Common myeloid progenitor, CD34-positive (primary cell): Measurements from ENCODE around the gene F5.

Experiments
- CTCF ChIA-PET: fragments of 350-600 bp; sonication (Branson Sonifier 250); formaldehyde crosslinking; loops from one replicate; lab custom pipeline; 2021; ENCODE audit warnings: antibody characterized with exemption; lab: Charles Lee
- POLR2A ChIA-PET: fragments of 350-600 bp; sonication (Branson Sonifier 250); formaldehyde crosslinking; loops from one replicate; lab custom pipeline; 2021; ENCODE audit warnings: antibody characterized with exemption; lab: Charles Lee
- DNase-seq, 3 donors: peaks; one replicate each; pipeline versions ENCODE4 v3.0.0 to v3.0.0-alpha.2; 2013
- H3K27ac ChIP-seq, 2 experiments: 1 replicate in 1 of 2; 2 replicates in 1 of 2; pipeline ENCODE4 v1.7.0; 2013; ENCODE audit warnings: inconsistent platforms in 2 of 2, low read length in 2 of 2, mild to moderate bottlenecking in 2 of 2, low read depth in 1 of 2, moderate library complexity in 1 of 2; ENCODE audit not compliant: severe bottlenecking in 2 of 2, insufficient read depth in 1 of 2, poor library complexity in 1 of 2
- H3K27me3 ChIP-seq, 5 experiments: replicated peaks in 2 of 5; 1 replicate in 3 of 5; 2 replicates in 2 of 5; pipeline versions ENCODE4 v1.6.1 to v1.7.0; 2013; ENCODE audit warnings: low read length in 4 of 5, mild to moderate bottlenecking in 2 of 5, moderate library complexity in 2 of 5, inconsistent platforms in 1 of 5; ENCODE audit not compliant: insufficient read depth in 5 of 5, control insufficient read depth in 4 of 5
- H3K36me3 ChIP-seq, 4 experiments: 1 replicate in 2 of 4; 2 replicates in 2 of 4; pipeline versions ENCODE4 v1.6.1 to v1.7.0; 2013; ENCODE audit warnings: low read length in 3 of 4, control low read depth in 1 of 4, mild to moderate bottlenecking in 1 of 4; ENCODE audit not compliant: control insufficient read depth in 4 of 4, insufficient read depth in 4 of 4
- H3K4me1 ChIP-seq, 4 experiments: 1 replicate in 3 of 4; 2 replicates in 1 of 4; pipeline versions ENCODE4 v1.6.1 to v1.7.1; 2013; ENCODE audit warnings: low read length in 3 of 4, mild to moderate bottlenecking in 3 of 4, control low read depth in 1 of 4, inconsistent platforms in 1 of 4, moderate library complexity in 1 of 4; ENCODE audit not compliant: control insufficient read depth in 4 of 4, insufficient read depth in 4 of 4; ENCODE audit errors: control extremely low read depth in 1 of 4
- H3K4me3 ChIP-seq, 7 experiments: 1 replicate in 4 of 7; 2 replicates in 3 of 7; pipeline versions ENCODE4 v1.5.1 to v1.7.0; 2013; ENCODE audit warnings: mild to moderate bottlenecking in 7 of 7, low read length in 6 of 7, moderate library complexity in 6 of 7, inconsistent platforms in 2 of 7, low read depth in 2 of 7, control low read depth in 1 of 7; ENCODE audit not compliant: insufficient read depth in 4 of 7, control insufficient read depth in 1 of 7; ENCODE audit errors: extremely low read depth in 1 of 7
- H3K9me3 ChIP-seq, 5 experiments: 1 replicate in 4 of 5; 2 replicates in 1 of 5; pipeline versions ENCODE4 v1.6.1 to v1.7.1; 2013; ENCODE audit warnings: low read length in 4 of 5, mild to moderate bottlenecking in 2 of 5, inconsistent platforms in 1 of 5, low read depth in 1 of 5, moderate library complexity in 1 of 5; ENCODE audit not compliant: control insufficient read depth in 4 of 5, insufficient read depth in 2 of 5; ENCODE audit errors: control extremely low read depth in 1 of 5
- WGBS: methylation state at CpG from one replicate; pipeline ENCODE4 v1.1.5; 2013; ENCODE audit not compliant: insufficient coverage; 5-methylcytosine and 5-hydroxymethylcytosine counted together

Gene F5

DNA sequence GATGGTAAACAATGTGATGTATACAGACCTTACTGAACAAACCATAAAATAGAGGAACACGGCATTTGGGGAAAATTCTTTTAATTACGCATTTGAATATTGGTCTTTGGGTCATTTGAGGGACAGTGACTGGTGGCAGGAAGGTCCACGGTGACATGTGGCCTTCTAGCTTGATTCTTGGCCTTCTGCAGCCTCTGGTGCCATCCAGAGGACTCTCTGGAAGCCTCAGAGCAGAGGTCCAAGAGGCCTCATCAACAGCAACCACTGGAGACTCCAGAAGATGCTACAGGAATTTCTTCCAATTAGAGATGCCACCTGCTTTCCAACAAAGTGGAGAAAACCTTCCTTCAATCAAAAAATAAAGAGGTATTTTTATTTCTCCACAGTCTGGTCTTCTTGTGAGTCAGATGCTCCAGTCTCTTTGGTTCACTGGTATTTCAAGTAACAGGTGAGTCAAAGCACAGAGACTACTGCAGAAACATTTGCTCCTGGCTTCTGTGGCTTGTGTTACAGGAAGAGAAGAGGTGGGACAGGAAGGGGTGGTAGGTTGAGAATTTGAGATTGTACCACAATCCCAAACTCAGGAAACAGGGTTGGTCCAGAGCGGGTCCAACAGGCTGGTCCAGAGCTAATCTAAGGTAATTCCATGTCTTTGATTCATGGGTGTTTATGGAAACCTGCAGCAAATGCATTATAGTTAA lies 2.7 kb upstream of the F5 start:
- no peak for DNase-seq
- 75% methylated on average over 1 of the region's 4 CpGs for WGBS
- POLR2A ChIA-PET: no interaction called here
- CTCF ChIA-PET: no interaction called here
- Histone ChIP-seq H3K27ac (no peak overlapping the region), H3K27me3 (no peaks in the 10 kb centered on the region), H3K36me3 (no peaks in the 10 kb centered on the region), H3K4me1 (peaks cover 2 to 22% (median 15%) of the 10 kb centered on the region in 4 experiments), H3K9me3 (no peaks in the 10 kb centered on the region), H3K4me3 (peak overlapping the region in 1 of 7 experiments; percentile 9)

DNA sequence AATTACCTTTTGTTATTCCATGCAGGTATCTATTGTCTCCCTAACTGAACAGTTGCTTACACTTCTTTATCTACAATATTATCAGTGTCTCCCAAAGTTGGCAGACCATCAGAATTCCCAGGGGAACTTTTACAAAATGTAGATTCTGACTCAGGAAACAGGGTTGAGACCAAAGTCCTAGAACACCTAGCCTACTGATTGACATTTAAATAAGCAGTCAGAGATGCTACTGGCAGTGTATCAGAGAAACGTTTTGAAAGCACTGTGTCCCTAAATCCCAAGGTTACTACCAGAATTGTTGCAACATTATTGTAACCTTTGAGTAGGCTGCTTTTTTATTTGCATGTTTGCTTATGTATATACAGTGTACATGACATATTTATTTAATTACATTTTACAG lies 1.8 kb upstream of the F5 start:
- Histone ChIP-seq H3K4me3 (no peak overlapping the region), H3K4me1 (peaks cover 2 to 22% (median 15%) of the 10 kb centered on the region in 4 experiments), H3K36me3 (no peaks in the 10 kb centered on the region), H3K9me3 (no peaks in the 10 kb centered on the region), H3K27me3 (no peaks in the 10 kb centered on the region), H3K27ac (no peak overlapping the region)
- CTCF ChIA-PET: no interaction called here
- no CpG with 5 or more reads among the region's 1 CpG for WGBS
- POLR2A ChIA-PET: no interaction called here
- DNase-seq: no peak

DNA sequence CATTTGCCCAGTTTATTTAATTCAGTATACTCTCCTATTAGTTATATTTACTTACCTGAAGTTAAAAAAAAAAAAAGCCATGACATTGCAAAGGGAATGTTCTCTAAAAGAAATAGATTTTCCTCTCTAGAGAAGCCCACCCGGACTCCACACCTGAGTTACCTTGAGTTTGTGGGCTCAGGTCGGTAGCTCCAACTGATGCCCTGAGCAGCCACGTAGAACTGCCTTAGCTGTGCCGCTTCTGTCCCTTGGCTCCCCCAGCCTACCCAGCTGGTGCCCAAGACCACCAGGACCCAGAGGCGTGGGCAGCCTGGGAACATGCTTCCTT lies 250 bp downstream of the F5 start:
- ChIA-PET CTCF (interaction anchor here (0.6 to 4.3 kb wide), 22 partner anchors 10 to 983 kb away, joined by 3 to 35 read pairs (median 4); no protein-coding TSS in a partner anchor), POLR2A (no interaction called here)
- peak overlapping the region in 6 of 7 experiments; percentile 34 to 77 (median 56) for H3K4me3 ChIP-seq
- no peaks in the 10 kb centered on the region for H3K36me3 ChIP-seq
- peaks cover 2 to 22% (median 15%) of the 10 kb centered on the region in 4 experiments for H3K4me1 ChIP-seq
- no peak overlapping the region for H3K27ac ChIP-seq
- DNase-seq: no peak
- 17% methylated on average over 5 of the region's 5 CpGs for WGBS
- H3K9me3 ChIP-seq: no peaks in the 10 kb centered on the region
- H3K27me3 ChIP-seq: no peaks in the 10 kb centered on the region

DNA sequence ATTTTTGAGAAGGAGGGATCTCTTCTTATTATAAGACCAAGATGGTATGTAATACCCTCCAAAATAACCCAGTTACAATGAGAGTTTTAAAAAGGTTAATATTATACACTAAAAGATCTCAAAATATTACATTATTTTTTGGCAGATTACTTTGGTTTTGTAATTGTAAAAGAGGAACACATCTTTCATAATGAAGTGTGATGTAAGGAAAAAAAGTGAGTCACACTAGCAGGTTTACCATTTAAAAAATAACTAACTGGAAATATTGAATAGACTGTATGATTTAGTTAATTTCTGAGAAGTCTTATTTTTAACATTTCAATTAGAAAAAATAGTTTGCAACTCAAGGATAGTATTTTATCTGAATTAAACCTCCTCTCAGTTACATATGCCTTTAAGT lies 1.1 kb downstream of the F5 start:
- no peaks in the 10 kb centered on the region for H3K36me3 ChIP-seq
- H3K4me1 ChIP-seq: peaks cover 2 to 22% (median 15%) of the 10 kb centered on the region in 4 experiments
- no peak overlapping the region for H3K27ac ChIP-seq

DNA sequence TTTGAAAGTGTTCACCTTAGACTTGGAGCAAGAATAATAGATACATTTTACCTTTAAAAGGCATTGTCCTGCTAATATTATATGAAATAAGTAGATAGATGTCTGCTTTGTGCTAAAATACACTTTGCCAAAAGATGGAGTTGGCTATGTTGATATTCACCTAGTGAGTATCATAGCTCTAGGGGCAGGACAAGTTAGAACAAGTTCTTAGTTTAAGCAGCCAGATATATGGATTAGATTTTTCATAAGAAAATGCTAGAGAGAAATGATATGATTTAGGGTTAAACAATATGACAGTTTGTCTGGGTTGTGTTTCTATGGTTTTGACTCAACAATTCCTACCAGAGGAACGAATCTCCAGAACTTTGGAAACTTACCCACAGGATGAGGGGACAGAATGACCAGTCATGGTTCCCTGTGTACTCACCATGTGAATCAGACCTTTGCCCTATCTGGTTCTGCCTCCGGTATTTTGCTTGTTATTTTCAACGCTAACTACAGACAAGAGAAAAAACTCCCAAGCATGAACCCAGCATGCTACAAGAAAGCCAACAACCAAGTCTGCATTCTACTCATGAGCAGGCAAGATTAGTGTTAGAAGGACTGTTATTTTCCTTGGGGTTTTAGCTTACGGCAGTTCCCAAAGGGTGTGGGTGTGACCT lies 1.7 kb downstream of the F5 start:
- ChIA-PET CTCF (interaction anchor here (1.0 to 4.3 kb wide), 3 partner anchors 17 to 225 kb away, joined by 3 to 35 read pairs (median 3); no protein-coding TSS in a partner anchor), POLR2A (no interaction called here)
- Histone ChIP-seq H3K36me3 (no peaks in the 10 kb centered on the region), H3K27me3 (no peaks in the 10 kb centered on the region), H3K9me3 (no peaks in the 10 kb centered on the region), H3K27ac (no peak overlapping the region), H3K4me1 (peaks cover 2 to 20% (median 15%) of the 10 kb centered on the region in 4 experiments), H3K4me3 (no peak overlapping the region)
- 100% methylated on average over 2 of the region's 4 CpGs for WGBS
- DNase-seq: peak in 1 of 3 donors; percentile 7

More for the DNA sequence above, 1.1 kb downstream of the F5 start:
- H3K4me3 ChIP-seq: peak overlapping the region in 1 of 7 experiments; percentile 15
- DNase-seq: peak in 2 of 3 donors; percentile 45 to 55
- H3K27me3 ChIP-seq: no peaks in the 10 kb centered on the region
- ChIA-PET CTCF (interaction anchor here (1.1 to 4.3 kb wide), 5 partner anchors 16 to 221 kb away, joined by 3 to 35 read pairs (median 4); no protein-coding TSS in a partner anchor), POLR2A (no interaction called here)
- H3K9me3 ChIP-seq: no peaks in the 10 kb centered on the region

DNA sequence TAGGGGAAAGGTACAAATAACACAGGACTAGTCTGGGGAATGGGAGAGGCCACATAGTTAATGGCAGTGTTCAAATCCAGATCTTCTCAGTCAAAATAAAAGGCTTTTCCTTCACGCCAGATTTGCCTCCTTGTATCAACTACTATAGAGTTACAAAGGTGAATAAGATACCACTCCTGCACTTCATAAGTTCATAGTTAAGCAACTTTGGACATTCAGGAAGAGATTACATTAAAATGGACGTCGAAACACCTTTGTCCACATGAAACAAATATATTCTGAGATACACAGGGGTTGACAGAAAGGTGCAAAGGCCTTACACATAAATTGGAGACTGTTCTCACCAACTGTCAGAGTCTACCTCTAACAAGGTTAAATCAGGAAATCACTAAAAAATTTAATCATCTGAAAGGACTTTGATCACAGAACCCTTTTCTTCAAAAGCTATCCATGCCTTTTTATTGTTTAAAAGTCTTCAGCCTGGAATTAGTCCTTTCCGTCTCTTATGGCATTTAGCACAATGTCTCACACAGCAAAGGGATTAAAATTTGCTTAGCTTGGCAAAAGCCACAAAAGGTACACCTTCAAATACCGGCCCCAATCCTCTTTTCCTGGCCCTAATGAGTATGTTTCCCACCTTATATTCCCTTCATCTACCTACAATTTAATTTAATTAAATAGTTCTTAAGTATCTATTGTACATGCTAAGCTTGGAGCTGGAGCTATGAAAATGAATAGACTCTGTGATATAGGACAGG lies 8.1 kb downstream of the F5 start:
- no peak overlapping the region for H3K27ac ChIP-seq
- H3K9me3 ChIP-seq: no peaks in the 10 kb centered on the region
- no peak overlapping the region for H3K4me3 ChIP-seq
- WGBS: 94% methylated on average over 3 of the region's 5 CpGs
- H3K36me3 ChIP-seq: no peaks in the 10 kb centered on the region
- peaks cover 0 to 5% (median 0%) of the 10 kb centered on the region in 5 experiments for H3K27me3 ChIP-seq
- no peaks in the 10 kb centered on the region for H3K4me1 ChIP-seq
- POLR2A ChIA-PET: no interaction called here
- no peak for DNase-seq
- CTCF ChIA-PET: interaction anchor here (0.8 to 2.0 kb wide), 3 partner anchors 19 to 232 kb away, joined by 3 to 5 read pairs (median 3); no protein-coding TSS in a partner anchor
